GM23338 (cell line): ENCODE measurements around the gene TGFBR3. TPM values are rescaled to one million over a fixed set of nuclear protein-coding genes. Genes with fewer than 3 reads are reported as not detected.

Source experiments
- ATAC-seq: fragments of 200-7000 bp; cut with Tn5 transposase; 3 replicates; pipeline ENCODE4 v1.9.1; 2020
- DNase-seq: peaks from one replicate; pipeline ENCODE4 v3.0.0-alpha.2; 2015; ENCODE audit warnings: low spot score
- H2AFZ ChIP-seq: fragments of 200-600 bp; sonication (generic); 2 replicates; pipeline ENCODE4 v1.8.0; 2016; ENCODE audit warnings: antibody characterized with exemption, mild to moderate bottlenecking, moderate library complexity
- H3F3A ChIP-seq: fragments of 200-600 bp; sonication (generic); replicated peaks from 2 replicates; pipeline ENCODE4 v1.8.0; 2017; ENCODE audit warnings: antibody characterized with exemption, mixed run types, low read depth
- H3K27ac ChIP-seq: fragments of 200-600 bp; sonication (generic); 2 replicates; pipeline ENCODE4 v1.6.1; 2016; ENCODE audit warnings: low read depth
- H3K27me3 ChIP-seq: fragments of 200-600 bp; sonication (generic); 2 replicates; pipeline ENCODE4 v1.8.0; 2016; ENCODE audit warnings: mild to moderate bottlenecking, mixed run types, moderate library complexity; ENCODE audit not compliant: insufficient read depth
- H3K36me3 ChIP-seq: fragments of 200-600 bp; sonication (generic); 2 replicates; pipeline ENCODE4 v1.8.0; 2016; ENCODE audit warnings: mild to moderate bottlenecking; ENCODE audit not compliant: insufficient read depth
- H3K4me1 ChIP-seq: fragments of 200-600 bp; sonication (generic); 2 replicates; pipeline ENCODE4 v1.8.0; 2016; ENCODE audit warnings: mild to moderate bottlenecking, moderate library complexity; ENCODE audit not compliant: insufficient read depth
- H3K4me2 ChIP-seq: fragments of 200-600 bp; sonication (generic); 2 replicates; pipeline ENCODE4 v1.7.1; 2017; ENCODE audit warnings: mixed run types
- H3K4me3 ChIP-seq: fragments of 200-600 bp; sonication (generic); 2 replicates; pipeline ENCODE4 v1.6.1; 2016; ENCODE audit warnings: mixed run types
- H3K79me2 ChIP-seq: fragments of 200-600 bp; sonication (generic); replicated peaks from 2 replicates; pipeline ENCODE4 v1.8.0; 2017; ENCODE audit warnings: mild to moderate bottlenecking; ENCODE audit not compliant: insufficient read depth
- H3K9me2 ChIP-seq: fragments of 200-600 bp; sonication (generic); 2 replicates; pipeline ENCODE4 v1.8.0; 2017; ENCODE audit not compliant: insufficient read depth
- H4K20me1 ChIP-seq: fragments of 200-600 bp; sonication (generic); replicated peaks from 2 replicates; pipeline ENCODE4 v1.8.0; 2017; ENCODE audit warnings: mild to moderate bottlenecking; ENCODE audit not compliant: insufficient read depth
- H3K27ac Mint-ChIP-seq: 2 replicates; pipeline ENCODE4 v1.8.0; 2020; ENCODE audit warnings: inconsistent platforms, mild to moderate bottlenecking, moderate library complexity, mixed read lengths
- H3K27me3 Mint-ChIP-seq: 3 replicates; pipeline ENCODE4 v1.8.0; 2022; ENCODE audit warnings: low read depth, mild to moderate bottlenecking, moderate library complexity, mixed read lengths, inconsistent platforms; ENCODE audit not compliant: insufficient read depth, poor library complexity
- H3K36me3 Mint-ChIP-seq: 3 replicates; pipeline ENCODE4 v1.8.0; 2021; ENCODE audit warnings: low read depth, mild to moderate bottlenecking, inconsistent platforms, moderate library complexity, mixed read lengths
- H3K4me1 Mint-ChIP-seq: 3 replicates; pipeline ENCODE4 v1.8.0; 2020; ENCODE audit warnings: mild to moderate bottlenecking, inconsistent platforms, mixed read lengths
- H3K4me3 Mint-ChIP-seq: 3 replicates; pipeline ENCODE4 v1.8.0; 2021; ENCODE audit warnings: moderate library complexity, mild to moderate bottlenecking, inconsistent platforms, mixed read lengths
- H3K9me3 Mint-ChIP-seq: 3 replicates; pipeline ENCODE4 v1.8.0; 2020; ENCODE audit warnings: moderate library complexity, mild to moderate bottlenecking, inconsistent platforms, mixed read lengths
- CREB1 ChIP-seq: fragments of 250-450 bp; sonication (Bioruptor Pico); IDR thresholded peaks from 2 replicates; pipeline ENCODE4 v1.5.0; 2020; ENCODE audit warnings: low read depth, mild to moderate bottlenecking, moderate library complexity
- EZH2 ChIP-seq: fragments of 200-600 bp; sonication (generic); IDR thresholded peaks from one replicate; pipeline ENCODE4 v1.8.0; 2017; ENCODE audit warnings: antibody characterized with exemption, mild to moderate bottlenecking, low read depth; ENCODE audit not compliant: unreplicated experiment
- EZH2phosphoT487 ChIP-seq: fragments of 200-600 bp; sonication (generic); IDR thresholded peaks from one replicate; pipeline ENCODE4 v1.8.1; 2018; ENCODE audit warnings: antibody characterized with exemption; ENCODE audit not compliant: unreplicated experiment
- JUNB ChIP-seq: IDR thresholded peaks from one replicate; pipeline ENCODE4 v1.6.1; 2016; ENCODE audit warnings: antibody characterized with exemption; ENCODE audit not compliant: unreplicated experiment
- NANOG ChIP-seq: IDR thresholded peaks from 2 replicates; pipeline ENCODE4 v1.6.1; 2016; ENCODE audit warnings: antibody characterized with exemption, borderline replicate concordance
- POLR2AphosphoS5 ChIP-seq: IDR thresholded peaks from 2 replicates; pipeline ENCODE4 v1.6.1; 2016; ENCODE audit warnings: antibody characterized with exemption, low read depth
- STAT1 ChIP-seq: IDR thresholded peaks from one replicate; pipeline ENCODE4 v1.6.1; 2016; ENCODE audit warnings: antibody characterized with exemption; ENCODE audit not compliant: unreplicated experiment
- ZNF114 ChIP-seq: fragments of 250-450 bp; sonication (Bioruptor Pico); IDR thresholded peaks from 2 replicates; pipeline ENCODE4 v1.5.0; 2020; ENCODE audit warnings: mild to moderate bottlenecking, moderate library complexity
- ZNF331 ChIP-seq: fragments of 250-450 bp; sonication (Bioruptor Pico); IDR thresholded peaks from 2 replicates; pipeline ENCODE4 v1.5.0; 2020; ENCODE audit warnings: low read depth, mild to moderate bottlenecking, moderate library complexity
- ZNF462 ChIP-seq: fragments of 250-450 bp; sonication (Bioruptor Pico); IDR thresholded peaks from 2 replicates; pipeline ENCODE4 v1.5.0; 2020; ENCODE audit warnings: mild to moderate bottlenecking, moderate library complexity
- polyA plus RNA-seq: library from polyadenylated mRNA; unstranded; fragments of >200 nt; fragmentation: Nextera tagmentation; extraction: Ambion mirVana; gene quantifications from 2 replicates; pipeline ENCODE4 v1.2.1, GENCODE V29; 2016
- total RNA-seq: library from RNA; depleted of rRNA; stranded (reverse); fragments of >200 nt; shearing (Covaris generic); gene quantifications from 2 replicates; pipeline ENCODE4 v1.2.3, GENCODE V29; 2014
- TF ChIP-seq, protein P1 (sequence below), 2 experiments: fragments of 200-600 bp in 1 of 2; sonication (generic) in 1 of 2; conservative IDR thresholded peaks; 2 replicates each; pipeline versions ENCODE4 v1.5.1 to v1.6.1; 2016 to 2017; ENCODE audit warnings: antibody characterized with exemption in 2 of 2, low read depth in 2 of 2, mild to moderate bottlenecking in 2 of 2, moderate library complexity in 1 of 2
- TF ChIP-seq, protein P2 (sequence below): IDR thresholded peaks from one replicate; pipeline ENCODE4 v1.6.1; 2018; ENCODE audit warnings: antibody characterized with exemption; ENCODE audit not compliant: unreplicated experiment
- TF ChIP-seq, protein P3 (sequence below): IDR thresholded peaks from 2 replicates; pipeline ENCODE4 v1.6.1; 2016; ENCODE audit warnings: antibody characterized with exemption

TGFBR3 gene
- total and polyA plus RNA-seq, 2 experiments from 2014 or later, result 1.7 to 2.9 TPM

DNA sequence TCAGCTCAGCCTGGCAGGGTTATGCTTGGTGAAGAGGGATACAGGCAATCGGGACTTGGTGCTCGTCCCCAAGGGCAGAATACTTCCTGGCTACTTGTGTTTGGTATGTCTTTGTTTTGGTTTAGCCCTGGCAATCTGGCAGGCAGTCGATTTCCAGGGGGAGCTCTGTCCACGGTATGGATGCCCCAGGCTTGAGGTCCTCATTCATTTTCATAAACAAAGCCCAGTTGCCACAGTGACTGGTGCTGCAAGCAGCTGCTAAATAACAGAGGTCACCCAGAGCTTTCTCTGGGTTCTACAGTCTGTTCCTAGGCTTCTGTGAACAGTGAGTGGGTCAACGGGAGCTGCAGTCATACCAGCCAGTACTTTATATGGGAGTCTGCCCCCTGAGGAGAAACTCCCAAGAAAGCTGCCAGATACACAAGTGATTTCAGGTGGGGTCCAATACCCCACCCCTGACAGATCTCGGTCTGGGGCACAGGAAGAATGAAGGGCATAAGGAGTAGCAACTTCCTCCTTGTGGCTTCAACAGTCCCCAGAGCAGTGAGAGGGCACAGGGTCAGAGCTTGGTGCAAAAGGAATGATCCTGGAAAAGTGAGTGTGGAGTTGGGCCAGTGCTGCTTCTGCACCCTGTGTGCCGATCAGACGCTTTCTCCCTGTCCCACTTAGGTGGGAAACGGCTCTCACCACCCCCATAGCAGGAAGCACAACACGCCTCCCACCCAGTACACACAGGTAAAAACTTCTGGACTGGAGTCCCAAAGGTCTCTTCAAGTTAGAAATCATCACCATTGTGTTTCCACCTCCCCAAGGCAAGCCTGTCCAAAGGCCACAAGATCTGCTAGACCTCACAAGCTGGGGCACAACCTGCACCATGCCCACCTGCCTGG, 55.5 kb downstream of the TGFBR3 start:
- Histone ChIP-seq H3K79me2 (no peaks in the 10 kb centered on the region), H2AFZ (no peak overlapping the region), H3K4me3 (no peak overlapping the region), H3K9me2 (no peaks in the 10 kb centered on the region), H3K4me2 (no peak overlapping the region), H3K36me3 (no peaks in the 10 kb centered on the region), H3K27ac (no peak overlapping the region), H4K20me1 (no peaks in the 10 kb centered on the region), H3F3A (no peaks in the 10 kb centered on the region), H3K27me3 (no peaks in the 10 kb centered on the region), H3K4me1 (no peaks in the 10 kb centered on the region)
- no peaks in the 10 kb centered on the region; the same call in 2 of the 3 replicates for H3K4me1 Mint-ChIP-seq
- DNase-seq (no peak), ATAC-seq (no peak)
- TF ChIP-seq, protein P1, sequence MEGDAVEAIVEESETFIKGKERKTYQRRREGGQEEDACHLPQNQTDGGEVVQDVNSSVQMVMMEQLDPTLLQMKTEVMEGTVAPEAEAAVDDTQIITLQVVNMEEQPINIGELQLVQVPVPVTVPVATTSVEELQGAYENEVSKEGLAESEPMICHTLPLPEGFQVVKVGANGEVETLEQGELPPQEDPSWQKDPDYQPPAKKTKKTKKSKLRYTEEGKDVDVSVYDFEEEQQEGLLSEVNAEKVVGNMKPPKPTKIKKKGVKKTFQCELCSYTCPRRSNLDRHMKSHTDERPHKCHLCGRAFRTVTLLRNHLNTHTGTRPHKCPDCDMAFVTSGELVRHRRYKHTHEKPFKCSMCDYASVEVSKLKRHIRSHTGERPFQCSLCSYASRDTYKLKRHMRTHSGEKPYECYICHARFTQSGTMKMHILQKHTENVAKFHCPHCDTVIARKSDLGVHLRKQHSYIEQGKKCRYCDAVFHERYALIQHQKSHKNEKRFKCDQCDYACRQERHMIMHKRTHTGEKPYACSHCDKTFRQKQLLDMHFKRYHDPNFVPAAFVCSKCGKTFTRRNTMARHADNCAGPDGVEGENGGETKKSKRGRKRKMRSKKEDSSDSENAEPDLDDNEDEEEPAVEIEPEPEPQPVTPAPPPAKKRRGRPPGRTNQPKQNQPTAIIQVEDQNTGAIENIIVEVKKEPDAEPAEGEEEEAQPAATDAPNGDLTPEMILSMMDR (conservative IDR thresholded peaks at IDR 0.05; ENCODE audit: low read depth in 2 of 2), result no peak
- TF ChIP-seq STAT1, result no peak
- TF ChIP-seq EZH2, result no peak
- no peak for TF ChIP-seq CREB1
- no peak for TF ChIP-seq EZH2phosphoT487
- TF ChIP-seq NANOG, result no peak
- TF ChIP-seq ZNF114 (CRISPR knock-in tag), result no peak
- TF ChIP-seq, protein P2, sequence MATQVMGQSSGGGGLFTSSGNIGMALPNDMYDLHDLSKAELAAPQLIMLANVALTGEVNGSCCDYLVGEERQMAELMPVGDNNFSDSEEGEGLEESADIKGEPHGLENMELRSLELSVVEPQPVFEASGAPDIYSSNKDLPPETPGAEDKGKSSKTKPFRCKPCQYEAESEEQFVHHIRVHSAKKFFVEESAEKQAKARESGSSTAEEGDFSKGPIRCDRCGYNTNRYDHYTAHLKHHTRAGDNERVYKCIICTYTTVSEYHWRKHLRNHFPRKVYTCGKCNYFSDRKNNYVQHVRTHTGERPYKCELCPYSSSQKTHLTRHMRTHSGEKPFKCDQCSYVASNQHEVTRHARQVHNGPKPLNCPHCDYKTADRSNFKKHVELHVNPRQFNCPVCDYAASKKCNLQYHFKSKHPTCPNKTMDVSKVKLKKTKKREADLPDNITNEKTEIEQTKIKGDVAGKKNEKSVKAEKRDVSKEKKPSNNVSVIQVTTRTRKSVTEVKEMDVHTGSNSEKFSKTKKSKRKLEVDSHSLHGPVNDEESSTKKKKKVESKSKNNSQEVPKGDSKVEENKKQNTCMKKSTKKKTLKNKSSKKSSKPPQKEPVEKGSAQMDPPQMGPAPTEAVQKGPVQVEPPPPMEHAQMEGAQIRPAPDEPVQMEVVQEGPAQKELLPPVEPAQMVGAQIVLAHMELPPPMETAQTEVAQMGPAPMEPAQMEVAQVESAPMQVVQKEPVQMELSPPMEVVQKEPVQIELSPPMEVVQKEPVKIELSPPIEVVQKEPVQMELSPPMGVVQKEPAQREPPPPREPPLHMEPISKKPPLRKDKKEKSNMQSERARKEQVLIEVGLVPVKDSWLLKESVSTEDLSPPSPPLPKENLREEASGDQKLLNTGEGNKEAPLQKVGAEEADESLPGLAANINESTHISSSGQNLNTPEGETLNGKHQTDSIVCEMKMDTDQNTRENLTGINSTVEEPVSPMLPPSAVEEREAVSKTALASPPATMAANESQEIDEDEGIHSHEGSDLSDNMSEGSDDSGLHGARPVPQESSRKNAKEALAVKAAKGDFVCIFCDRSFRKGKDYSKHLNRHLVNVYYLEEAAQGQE, result no peak
- TF ChIP-seq, protein P3, sequence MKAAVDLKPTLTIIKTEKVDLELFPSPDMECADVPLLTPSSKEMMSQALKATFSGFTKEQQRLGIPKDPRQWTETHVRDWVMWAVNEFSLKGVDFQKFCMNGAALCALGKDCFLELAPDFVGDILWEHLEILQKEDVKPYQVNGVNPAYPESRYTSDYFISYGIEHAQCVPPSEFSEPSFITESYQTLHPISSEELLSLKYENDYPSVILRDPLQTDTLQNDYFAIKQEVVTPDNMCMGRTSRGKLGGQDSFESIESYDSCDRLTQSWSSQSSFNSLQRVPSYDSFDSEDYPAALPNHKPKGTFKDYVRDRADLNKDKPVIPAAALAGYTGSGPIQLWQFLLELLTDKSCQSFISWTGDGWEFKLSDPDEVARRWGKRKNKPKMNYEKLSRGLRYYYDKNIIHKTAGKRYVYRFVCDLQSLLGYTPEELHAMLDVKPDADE, result no peak
- no peak for TF ChIP-seq JUNB
- no peak for TF ChIP-seq ZNF462 (CRISPR knock-in tag)
- TF ChIP-seq ZNF331 (CRISPR knock-in tag), result no peak
- TF ChIP-seq POLR2AphosphoS5, result no peak
- no peak overlapping the region for H3K4me3 Mint-ChIP-seq
- H3K9me3 Mint-ChIP-seq, result no peaks in the 10 kb centered on the region
- no peak overlapping the region for H3K27ac Mint-ChIP-seq
- no peaks in the 10 kb centered on the region for H3K36me3 Mint-ChIP-seq
- no peaks in the 10 kb centered on the region for H3K27me3 Mint-ChIP-seq
